ENCODE data around the gene GALNT4. TPM values are rescaled to one million over a fixed set of nuclear protein-coding genes. Genes with fewer than 3 reads are reported as not detected.

Gene GALNT4
- total and polyA plus RNA-seq, 7 donors, result 3.4 to 14.6 (median 4.6) TPM

DNA sequence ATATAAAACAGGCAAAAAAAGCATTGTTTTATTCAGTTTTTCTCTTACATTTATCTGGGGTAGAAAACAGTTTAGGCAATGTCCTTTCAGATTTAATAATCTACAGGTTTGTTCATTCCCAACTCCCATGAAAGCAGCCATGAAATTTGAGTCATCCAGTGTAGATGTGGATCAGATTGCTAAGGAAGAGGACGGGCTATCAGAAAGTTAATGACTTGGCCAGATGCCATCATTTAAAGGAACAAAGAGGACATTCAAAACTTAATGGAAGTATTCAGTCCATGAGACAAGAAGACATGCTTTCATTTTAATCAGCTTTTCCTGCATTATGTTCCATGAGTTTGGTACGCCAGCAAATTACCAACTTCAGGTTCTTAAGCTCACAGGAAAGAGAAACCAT, 32.4 kb upstream of the GALNT4 start:
- Histone ChIP-seq H3K27ac (no peak overlapping the region), H3K27me3 (no peaks in the 10 kb centered on the region), H3K4me3 (no peak overlapping the region), H3K9me3 (peaks cover 0 to 2% (median 0%) of the 10 kb centered on the region in 4 donors), H3K36me3 (no peaks in the 10 kb centered on the region), H3K4me1 (no peaks in the 10 kb centered on the region)
- TF ChIP-seq, protein P1, sequence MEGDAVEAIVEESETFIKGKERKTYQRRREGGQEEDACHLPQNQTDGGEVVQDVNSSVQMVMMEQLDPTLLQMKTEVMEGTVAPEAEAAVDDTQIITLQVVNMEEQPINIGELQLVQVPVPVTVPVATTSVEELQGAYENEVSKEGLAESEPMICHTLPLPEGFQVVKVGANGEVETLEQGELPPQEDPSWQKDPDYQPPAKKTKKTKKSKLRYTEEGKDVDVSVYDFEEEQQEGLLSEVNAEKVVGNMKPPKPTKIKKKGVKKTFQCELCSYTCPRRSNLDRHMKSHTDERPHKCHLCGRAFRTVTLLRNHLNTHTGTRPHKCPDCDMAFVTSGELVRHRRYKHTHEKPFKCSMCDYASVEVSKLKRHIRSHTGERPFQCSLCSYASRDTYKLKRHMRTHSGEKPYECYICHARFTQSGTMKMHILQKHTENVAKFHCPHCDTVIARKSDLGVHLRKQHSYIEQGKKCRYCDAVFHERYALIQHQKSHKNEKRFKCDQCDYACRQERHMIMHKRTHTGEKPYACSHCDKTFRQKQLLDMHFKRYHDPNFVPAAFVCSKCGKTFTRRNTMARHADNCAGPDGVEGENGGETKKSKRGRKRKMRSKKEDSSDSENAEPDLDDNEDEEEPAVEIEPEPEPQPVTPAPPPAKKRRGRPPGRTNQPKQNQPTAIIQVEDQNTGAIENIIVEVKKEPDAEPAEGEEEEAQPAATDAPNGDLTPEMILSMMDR (IDR thresholded peaks at IDR 0.05), result no peak
- TF ChIP-seq POLR2AphosphoS5 (IDR thresholded peaks at IDR 0.05) (no peak), POLR2A (IDR thresholded peaks at IDR 0.05) (no peak), EP300 (IDR thresholded peaks at IDR 0.05) (no peak)
- intact Hi-C loops (cut with DNase I), result no loop called here
- WGBS, 2 donors, result 48 to 73% methylated on average over 2 of the region's 2 CpGs
- no peak for DNase-seq

DNA sequence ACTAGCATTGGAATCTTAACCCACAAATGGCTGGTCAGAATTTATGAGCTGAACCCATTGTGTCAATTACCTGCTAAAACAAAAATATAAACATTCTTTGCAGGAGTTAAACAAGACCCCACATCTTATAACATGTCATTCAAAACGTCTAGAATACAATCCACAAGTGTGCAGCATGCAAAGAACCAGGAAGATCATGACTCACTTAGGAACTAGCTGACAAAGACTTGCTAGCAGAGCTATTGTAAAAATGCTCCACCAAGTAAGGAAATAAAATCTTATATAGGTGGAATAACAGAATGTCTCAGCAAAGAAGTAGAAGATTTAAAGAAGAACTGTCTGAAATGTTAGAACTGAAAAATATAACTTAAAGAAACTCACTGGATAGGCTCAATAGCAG, 27.8 kb upstream of the GALNT4 start:
- Histone ChIP-seq H3K36me3 (no peaks in the 10 kb centered on the region), H3K9me3 (peaks cover 0 to 2% (median 0%) of the 10 kb centered on the region in 4 donors), H3K4me3 (no peak overlapping the region), H3K27ac (no peak overlapping the region), H3K4me1 (no peaks in the 10 kb centered on the region), H3K27me3 (no peaks in the 10 kb centered on the region)
- WGBS, 2 donors, result 28 to 44% methylated on average over 1 of the region's 1 CpG
- no peak for TF ChIP-seq POLR2A (IDR thresholded peaks at IDR 0.05)
- no peak for TF ChIP-seq EP300 (IDR thresholded peaks at IDR 0.05)
- TF ChIP-seq POLR2AphosphoS5 (IDR thresholded peaks at IDR 0.05), result no peak
- TF ChIP-seq, protein P1 (IDR thresholded peaks at IDR 0.05), result no peak
- intact Hi-C loops (cut with DNase I), result no loop called here
- no peak for DNase-seq

DNA sequence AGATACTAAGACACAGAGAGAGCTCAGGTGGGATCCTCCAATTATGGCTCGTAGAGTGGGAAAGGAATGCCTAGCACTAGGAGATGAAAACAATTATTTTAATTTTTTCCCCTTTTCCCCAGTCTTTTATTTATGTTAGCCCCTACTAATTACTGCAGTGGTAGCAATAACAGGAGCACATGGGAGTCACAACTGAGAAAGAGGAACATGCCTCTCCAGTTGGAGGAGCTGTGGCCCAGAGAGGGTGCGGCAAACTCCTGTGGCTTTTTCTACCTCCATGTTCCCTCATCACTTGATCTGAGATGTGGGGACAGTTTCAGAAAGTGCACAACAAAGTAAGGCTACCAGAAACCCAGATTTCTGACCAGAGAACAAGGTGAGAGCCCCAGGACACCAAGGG, 27.2 kb upstream of the GALNT4 start:
- Histone ChIP-seq H3K36me3 (no peaks in the 10 kb centered on the region), H3K27ac (no peak overlapping the region), H3K27me3 (no peaks in the 10 kb centered on the region), H3K9me3 (peaks cover 0 to 2% (median 0%) of the 10 kb centered on the region in 4 donors), H3K4me3 (no peak overlapping the region), H3K4me1 (no peaks in the 10 kb centered on the region)
- no peak for TF ChIP-seq POLR2A (IDR thresholded peaks at IDR 0.05)
- TF ChIP-seq, protein P1 (IDR thresholded peaks at IDR 0.05), result no peak
- no peak for TF ChIP-seq POLR2AphosphoS5 (IDR thresholded peaks at IDR 0.05)
- TF ChIP-seq EP300 (IDR thresholded peaks at IDR 0.05), result no peak
- no peak for DNase-seq
- intact Hi-C loops (cut with DNase I), result no loop called here
- 94 to 97% methylated on average over 2 of the region's 2 CpGs for WGBS, 2 donors

DNA sequence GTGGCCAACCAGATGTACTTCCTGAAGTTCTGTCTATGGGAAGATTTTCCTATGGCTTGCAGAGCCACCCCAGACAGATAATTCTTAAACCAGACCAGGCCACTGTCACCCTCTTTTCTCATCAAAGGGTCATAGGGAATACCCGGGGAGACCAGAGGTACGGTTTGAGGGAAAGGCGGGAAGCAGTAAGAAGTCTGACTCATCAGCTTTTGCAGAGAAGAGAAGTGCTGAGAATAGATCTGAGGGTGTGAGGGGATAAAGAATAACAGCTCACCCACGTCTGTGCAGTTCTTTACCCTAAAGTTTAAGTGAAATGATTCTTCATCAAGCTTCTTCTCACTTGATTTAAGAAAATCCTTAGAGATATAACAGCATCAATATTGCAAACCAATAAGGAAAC, 22.5 kb upstream of the GALNT4 start:
- intact Hi-C loops (cut with DNase I), result loop anchor here (10.0 kb wide), 1 partner anchor 558 kb away; no protein-coding TSS in a partner anchor
- H3K27me3 ChIP-seq, result no peaks in the 10 kb centered on the region
- TF ChIP-seq POLR2AphosphoS5 (IDR thresholded peaks at IDR 0.05), result no peak
- TF ChIP-seq, protein P1 (IDR thresholded peaks at IDR 0.05), result no peak
- no peak for DNase-seq
- peaks cover 0 to 18% (median 6%) of the 10 kb centered on the region in 4 donors for H3K4me1 ChIP-seq
- H3K9me3 ChIP-seq, result no peaks in the 10 kb centered on the region
- 84 to 87% methylated on average over 4 of the region's 4 CpGs for WGBS, 2 donors
- no peaks in the 10 kb centered on the region for H3K36me3 ChIP-seq
- no peak overlapping the region for H3K4me3 ChIP-seq
- H3K27ac ChIP-seq, result no peak overlapping the region

DNA sequence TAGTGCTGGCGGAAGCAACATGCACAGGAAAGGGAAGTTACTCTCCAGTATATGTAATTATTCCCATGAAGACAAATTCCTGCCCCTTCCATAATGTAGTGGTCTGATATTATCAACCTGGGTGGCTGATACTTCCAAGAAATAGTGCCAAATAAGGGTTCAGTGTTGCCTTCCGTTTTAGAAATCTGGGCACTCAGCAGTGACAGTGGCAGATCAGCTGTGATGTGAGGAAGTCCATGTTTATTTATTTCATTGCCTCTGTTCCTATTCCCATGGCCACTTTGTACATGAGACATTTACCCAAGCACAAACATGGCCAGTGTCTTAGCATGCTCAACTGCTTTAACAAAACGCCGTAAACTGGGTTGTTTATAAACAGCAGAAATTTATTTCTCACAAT, 21.6 kb upstream of the GALNT4 start:
- no peaks in the 10 kb centered on the region for H3K9me3 ChIP-seq
- intact Hi-C loops (cut with DNase I), result loop anchor here (10.0 kb wide), 1 partner anchor 559 kb away; no protein-coding TSS in a partner anchor
- H3K27ac ChIP-seq, result no peak overlapping the region
- 83 to 88% methylated on average over 4 of the region's 4 CpGs for WGBS, 2 donors
- no peaks in the 10 kb centered on the region for H3K27me3 ChIP-seq
- no peak for DNase-seq
- H3K4me3 ChIP-seq, result no peak overlapping the region
- TF ChIP-seq POLR2A (IDR thresholded peaks at IDR 0.05) (no peak), EP300 (IDR thresholded peaks at IDR 0.05) (no peak), POLR2AphosphoS5 (IDR thresholded peaks at IDR 0.05) (no peak)
- TF ChIP-seq, protein P1 (IDR thresholded peaks at IDR 0.05), result no peak
- H3K36me3 ChIP-seq, result no peaks in the 10 kb centered on the region
- peaks cover 0 to 18% (median 6%) of the 10 kb centered on the region in 4 donors for H3K4me1 ChIP-seq
